Sigmoid colon (tissue), 4 donors: Measurements from ENCODE around the gene ZRANB1.

ENCODE experiments used
- CTCF ChIP-seq, 4 experiments: fragments of 450-650 bp in 3 of 4; fragments of 200-600 bp in 1 of 4; IDR thresholded peaks; one replicate each; pipeline ENCODE4 v1.5.1; 2016 to 2019; ENCODE audit warnings: antibody characterized with exemption in 4 of 4, mild to moderate bottlenecking in 3 of 4, moderate library complexity in 2 of 4
- POLR2A ChIP-seq, 2 donors: fragments of 450-650 bp; IDR thresholded peaks; one replicate each; pipeline ENCODE4 v1.6.1; 2016; ENCODE audit warnings: antibody characterized with exemption in 2 of 2, mild to moderate bottlenecking in 2 of 2, moderate library complexity in 2 of 2
- POLR2AphosphoS5 ChIP-seq, 4 donors: sonication (generic); formaldehyde crosslinking; IDR thresholded peaks; one replicate each; pipeline ENCODE4 v1.6.1; 2017; ENCODE audit warnings: antibody characterized with exemption in 4 of 4

DNA sequence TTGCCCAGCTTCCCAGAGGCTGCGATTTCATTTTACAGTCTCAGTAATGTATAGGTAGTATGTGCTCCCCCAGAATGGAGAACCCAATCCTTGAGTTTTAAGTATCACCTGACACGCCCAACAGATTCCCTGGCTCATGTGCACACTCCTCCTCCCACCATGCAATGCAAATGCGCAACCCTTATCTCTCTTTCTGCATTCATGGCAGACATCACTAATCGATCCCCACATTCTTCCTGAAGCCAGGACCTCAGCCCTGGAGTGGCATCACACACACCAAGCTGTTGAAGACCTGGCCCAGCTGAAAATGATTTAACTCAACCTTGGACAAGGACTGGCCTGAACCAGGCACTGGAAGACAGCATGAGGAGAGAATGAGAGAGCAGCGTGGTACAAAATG is 68.4 kb downstream of the ZRANB1 start:
- no peak for TF ChIP-seq POLR2A (IDR thresholded peaks at IDR 0.05)
- no peak for TF ChIP-seq CTCF (IDR thresholded peaks at IDR 0.05)
- no peak for TF ChIP-seq POLR2AphosphoS5 (IDR thresholded peaks at IDR 0.05)
